ENCODE results near the gene TOP3A.

The TOP3A gene

DNA sequence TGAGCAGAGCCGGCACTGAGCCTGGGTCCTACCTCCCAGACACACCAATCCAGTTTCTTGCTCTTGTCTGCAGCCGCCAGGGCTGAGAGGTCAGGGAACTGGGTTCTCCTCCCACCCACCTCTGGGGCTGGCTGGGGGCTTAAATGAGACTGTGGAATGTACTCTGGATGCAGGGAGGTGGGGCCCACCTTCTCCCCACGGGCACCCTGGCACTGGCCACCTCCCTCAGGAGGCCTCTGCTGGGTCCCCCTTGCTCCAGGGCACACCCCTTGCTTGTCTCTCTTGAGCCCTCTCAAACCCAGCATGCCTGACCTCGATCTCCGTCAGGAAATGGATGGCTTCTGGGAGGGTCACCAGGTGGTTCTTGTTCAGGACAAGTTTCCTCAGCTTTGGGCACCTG lies 62.6 kb downstream of the TOP3A start:
- DNase-seq = no peak

DNA sequence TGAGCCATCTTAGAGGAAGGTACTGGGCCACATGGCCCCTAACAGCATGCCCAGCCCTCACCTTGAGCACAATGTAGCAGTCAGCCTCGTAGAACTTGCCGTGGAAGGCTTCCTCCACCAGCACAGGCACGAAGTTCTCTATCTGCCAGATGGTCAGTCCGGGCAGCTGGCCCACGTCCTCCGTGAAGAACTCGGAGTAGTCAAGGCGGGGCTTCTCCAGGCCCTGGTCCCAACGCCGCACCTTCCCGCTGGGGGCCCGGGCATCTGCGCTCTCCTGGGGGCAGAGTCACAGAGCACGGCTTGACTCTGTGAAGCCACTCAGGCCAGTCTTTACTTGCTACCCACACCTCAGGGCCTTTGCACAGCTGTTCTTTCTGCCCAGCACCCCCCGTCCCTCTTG lies 63.6 kb downstream of the TOP3A start:
- no peak for DNase-seq

DNA sequence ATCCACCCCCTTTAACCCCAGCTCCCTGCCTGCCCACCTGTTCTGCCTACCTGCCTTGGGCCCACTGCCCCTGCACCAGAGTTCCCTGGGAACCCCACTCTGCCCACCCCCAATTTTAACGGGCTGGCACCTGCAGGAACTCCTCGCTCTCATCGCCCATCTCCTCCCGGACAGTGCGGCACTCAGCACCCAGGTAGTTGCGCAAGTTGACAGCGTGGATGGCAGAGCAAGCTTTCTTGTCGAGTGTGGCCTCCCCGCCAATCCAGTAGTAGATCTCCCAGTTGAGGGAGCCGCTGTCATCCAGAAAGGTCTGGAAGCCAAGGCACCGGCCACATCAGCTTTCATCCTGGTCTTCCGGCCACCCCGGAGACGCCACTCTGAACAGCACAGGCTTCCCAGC lies 64.1 kb downstream of the TOP3A start:
- no peak for DNase-seq

DNA sequence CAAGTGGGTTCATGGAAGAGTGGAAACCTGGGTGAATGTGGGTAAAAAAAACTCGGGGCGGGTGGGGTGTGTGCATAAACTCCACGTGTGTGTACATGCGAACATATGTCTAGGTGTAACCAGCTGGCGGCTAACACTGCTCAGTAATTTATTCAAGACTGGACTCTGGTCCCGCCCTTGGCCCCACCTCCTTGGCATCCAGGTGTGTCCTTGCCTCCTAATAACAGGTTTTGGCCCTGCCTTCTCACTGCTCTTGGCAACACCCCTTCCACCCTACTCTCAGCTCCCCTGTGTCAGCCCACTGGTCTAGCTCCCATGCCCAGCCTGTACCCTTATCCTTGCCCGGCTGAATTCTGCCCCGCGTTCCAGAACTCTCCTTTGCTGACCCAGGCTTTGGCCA lies 64.5 kb downstream of the TOP3A start:
- no peak for DNase-seq

DNA sequence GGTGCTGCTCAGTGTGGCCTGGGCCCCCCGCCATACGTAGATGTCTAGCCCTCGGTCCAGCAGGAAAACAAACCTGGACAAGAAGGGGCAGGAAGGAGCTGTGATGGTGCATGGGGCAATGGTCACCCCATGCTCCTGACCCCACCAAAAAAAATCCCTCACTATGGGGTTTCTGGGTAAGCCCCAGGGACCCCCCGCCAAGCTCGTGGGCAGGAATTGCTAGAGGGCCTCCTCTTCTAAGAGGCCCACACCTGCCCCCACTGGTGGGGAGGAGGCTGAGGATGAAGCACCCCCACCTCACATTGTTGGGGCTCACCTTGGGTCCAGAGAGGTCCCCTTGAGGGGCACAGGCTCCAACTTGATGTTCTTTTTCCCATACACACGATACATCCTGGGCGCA lies 66.0 kb downstream of the TOP3A start:
- DNase-seq = no peak

DNA sequence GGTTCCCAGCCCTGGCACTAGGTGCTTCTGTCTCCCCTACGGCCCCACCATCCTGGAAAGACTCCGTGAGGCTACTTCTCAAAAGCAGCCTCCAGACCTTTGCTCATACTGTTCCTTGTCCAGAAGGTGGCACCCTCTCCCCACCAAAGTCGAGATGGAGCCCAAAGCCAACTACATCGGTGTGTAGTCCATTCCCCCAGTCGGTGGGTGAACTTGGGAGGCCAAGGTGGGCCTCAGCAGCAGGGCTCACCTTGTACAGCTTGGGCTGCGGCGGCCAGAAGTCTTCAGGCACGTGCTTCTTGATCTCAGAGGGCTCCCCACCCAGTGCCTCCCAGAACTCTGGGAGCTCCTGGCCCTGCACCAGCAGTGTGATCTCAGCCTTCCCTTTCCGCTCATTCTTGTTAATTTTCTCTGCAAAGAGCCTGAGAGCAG lies 66.5 kb downstream of the TOP3A start:
- peak; percentile 63 for DNase-seq

DNA sequence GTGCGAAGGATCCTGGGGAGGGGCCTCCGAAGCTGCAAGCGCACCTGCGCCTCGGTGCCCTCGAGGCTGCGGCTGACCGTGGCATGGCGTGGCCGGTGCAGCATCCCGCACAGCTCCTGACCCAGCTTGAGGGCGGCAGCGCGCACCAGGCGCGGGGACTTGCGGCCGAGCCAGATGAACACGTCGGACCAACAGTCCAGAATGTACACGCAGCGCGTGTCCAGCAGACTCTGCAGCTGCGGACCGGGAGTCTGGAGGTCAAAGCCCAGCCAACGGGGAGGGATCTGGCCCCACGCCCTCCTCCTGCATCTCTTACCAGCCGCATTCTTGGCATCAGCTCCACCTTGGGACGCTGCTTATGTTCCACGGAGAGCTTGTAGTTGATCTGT lies 67.2 kb downstream of the TOP3A start:
- no peak for DNase-seq

DNA sequence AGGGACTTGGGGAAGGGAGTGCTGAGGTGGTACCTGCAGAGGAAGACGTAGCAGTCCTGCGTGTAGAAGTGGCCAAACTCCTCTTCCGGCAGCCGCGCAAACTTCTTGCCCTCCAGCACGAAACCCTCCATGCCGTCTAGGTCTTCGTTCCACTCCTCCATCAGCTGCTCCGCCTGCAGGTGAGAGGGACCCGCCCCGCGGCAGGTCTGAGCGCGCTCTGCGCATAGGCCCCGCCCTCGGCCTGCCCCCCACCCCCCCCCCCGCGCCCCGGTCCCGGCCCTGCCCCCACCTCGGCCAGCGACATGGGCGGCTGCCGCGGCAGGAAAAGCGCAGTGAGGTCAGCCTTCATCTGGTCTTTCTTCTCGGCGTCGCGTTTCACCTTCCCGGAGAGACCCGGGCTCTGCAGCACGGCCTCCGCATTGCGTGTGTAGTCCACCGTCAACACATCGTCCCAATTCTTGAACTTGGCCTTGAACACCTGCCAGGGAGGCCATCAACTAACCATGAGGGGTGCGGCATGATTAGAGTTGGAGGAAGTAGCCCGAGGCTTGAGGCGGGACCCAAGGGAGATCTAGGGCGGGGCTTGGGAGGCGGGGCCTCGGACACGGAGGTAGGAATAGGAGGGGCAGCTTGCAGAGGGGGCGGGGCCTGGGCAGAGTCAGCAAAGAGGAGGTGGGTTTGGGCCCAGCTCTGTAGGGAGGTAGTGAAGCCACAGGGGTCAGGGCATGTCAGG lies 67.7 kb downstream of the TOP3A start:
- DNase-seq = peak; percentile 19

DNA sequence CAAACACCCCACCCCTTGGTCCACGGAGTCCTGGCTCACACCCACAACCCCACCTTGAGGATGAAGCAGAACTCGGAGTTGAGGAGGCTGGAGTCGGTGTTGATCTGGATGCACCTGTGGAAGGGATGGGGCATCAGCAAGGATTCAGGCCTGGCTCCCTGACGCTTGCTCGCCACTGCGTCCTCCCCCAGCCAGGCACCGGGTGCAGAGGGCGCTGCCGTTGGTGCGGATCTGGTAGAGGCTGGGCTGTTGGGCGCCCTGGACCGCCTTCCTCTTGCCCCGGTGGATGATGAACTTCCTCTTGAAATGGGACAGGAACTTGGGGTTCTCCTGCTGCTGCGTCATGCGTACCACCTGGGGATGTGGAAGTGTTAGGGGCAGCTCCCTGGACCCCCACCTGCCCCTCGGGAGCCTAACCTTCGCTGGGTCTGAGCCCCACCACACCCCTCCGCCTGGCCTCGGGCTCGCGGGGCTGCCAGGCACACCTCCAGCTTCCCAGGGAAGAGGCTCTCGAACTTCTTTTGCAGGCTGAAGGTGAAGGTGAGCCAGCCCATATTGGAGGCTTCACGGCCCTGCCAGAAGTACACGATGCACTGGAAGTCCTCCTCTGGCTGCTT lies 68.6 kb downstream of the TOP3A start:
- no peak for DNase-seq

DNA sequence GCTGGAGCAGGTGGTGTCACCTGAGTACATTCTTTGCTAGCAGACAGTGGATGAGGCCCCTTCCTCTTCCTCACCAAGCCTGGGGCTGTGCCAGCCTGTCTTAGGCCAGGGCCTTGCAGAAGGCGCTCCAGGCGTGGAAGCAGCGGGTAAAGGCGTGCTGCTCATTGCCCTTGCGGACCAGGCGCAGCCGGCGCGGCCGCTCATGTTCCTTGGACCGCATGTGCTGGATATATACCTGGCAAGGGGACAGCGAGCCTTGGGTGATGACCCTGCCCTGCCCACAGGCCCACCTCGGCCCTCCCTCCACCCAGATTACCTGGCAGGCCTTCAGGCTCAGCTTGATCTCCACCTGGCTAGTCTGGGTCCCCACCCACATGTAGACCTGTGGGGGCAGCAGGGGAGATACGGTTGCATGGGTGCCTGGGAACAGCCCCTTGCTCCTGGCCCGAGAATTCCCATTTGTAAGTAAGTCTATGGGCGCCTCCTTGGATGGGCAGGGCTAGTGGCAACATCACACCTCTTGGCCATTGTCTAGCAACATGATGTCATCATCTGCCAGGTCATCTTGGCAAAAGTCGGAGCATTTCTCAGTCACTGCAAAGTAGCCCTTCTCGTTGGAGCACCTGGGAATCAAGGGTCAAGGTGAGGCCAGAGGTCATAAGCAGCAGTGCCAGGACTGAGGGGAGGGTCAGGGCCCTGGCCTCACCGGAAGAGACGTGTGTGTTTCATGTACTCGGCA lies 69.6 kb downstream of the TOP3A start:
- no peak for DNase-seq

DNA sequence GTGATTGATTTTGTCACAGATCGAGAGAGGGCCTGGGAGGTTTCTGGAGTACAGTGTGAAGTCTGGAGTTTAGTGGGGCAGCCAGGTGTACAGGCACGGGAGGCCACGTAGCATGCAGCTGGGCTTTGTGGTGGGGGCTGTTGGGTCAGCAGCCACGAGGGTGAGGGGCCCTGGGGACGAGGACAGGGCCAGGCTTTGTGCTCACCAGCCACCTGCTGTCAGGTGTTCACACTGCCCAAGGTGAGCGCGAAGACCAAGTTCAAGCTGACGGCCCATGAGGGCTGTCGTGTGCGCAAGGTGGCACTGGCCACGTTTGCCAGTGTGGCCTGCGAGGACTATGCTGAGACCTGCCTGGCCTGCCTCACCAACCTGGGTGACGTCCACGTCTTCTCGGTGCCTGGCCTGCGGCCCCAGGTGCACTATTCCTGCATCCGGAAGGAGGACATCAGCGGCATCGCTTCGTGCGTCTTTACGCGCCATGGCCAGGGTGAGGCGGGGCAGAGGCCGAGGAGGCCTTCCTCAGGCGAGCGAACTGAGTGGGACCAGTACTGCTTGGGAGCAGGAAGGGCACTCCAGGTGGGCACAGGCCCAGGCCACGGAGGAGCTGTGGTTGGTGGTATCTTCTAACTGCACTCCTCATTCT lies 73.4 kb downstream of the TOP3A start:
- DNase-seq = no peak

DNA sequence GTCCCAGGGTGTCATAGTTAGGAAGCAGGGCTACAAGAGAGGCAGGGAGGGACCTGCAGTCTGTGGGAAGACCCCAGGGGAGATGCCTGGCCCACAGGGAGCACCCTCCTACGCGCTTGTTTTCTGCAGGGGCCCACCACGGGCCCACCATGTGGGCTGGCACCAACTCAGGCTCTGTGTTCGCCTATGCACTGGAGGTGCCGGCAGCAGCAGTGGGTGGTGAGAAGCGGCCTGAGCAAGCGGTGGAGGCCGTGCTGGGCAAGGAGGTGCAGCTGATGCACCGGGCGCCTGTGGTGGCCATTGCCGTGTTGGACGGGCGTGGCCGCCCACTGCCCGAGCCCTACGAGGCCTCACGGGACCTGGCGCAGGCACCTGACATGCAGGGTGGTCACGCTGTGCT lies 74.3 kb downstream of the TOP3A start:
- DNase-seq = no peak

DNA sequence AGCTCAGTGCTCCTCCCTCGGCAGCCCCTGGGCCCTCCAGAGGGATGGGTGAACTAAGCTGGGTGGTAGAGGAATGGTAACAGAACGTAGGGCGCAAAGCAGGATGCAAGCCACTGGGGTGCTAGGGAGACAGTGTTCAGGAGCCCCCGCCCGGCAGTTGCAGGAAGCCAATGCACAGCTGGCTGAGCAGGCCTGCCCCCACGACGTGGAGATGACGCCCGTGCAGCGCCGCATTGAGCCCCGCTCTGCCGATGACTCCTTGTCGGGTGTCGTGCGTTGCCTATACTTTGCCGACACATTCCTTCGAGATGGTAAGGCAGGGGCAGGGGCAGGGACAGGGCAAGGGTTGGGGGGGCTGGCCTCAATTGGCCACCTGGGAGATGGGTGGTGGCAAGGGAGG lies 76.5 kb downstream of the TOP3A start:
- DNase-seq = no peak

DNA sequence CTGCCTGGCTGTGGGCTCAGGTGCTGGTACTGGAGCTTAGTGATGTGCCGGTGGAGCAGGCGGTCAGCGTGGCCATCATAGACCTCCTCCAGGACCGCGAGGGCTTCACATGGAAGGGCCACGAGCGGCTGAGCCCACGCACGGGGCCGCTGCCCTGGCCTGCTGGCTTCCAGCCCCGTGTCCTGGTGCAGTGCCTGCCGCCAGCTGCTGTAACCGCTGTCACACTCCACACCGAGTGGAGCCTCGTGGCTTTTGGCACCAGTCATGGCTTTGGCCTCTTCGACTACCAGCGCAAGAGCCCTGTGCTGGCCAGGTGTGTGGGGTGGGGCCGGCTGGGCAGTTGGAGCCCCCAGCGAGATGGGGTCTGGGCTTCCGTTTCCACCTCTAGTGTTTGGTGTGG lies 77.3 kb downstream of the TOP3A start:
- DNase-seq = no peak

DNA sequence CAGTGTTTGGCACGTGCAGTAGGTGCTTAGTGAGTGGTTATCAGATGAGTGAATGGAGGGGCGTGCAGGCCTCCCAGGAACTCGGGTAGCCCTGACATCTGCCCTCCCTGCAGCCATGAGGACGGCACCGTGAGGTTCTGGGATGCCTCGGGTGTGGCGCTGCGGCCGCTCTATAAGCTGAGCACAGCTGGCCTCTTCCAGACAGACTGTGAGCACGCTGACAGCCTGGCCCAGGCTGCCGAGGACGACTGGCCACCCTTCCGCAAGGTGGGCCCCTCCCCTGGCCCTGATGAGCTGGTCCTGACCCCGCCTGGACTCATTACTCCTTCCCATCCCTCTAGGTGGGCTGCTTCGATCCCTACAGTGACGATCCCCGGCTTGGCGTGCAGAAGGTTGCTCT lies 78.3 kb downstream of the TOP3A start:
- no peak for DNase-seq

DNA sequence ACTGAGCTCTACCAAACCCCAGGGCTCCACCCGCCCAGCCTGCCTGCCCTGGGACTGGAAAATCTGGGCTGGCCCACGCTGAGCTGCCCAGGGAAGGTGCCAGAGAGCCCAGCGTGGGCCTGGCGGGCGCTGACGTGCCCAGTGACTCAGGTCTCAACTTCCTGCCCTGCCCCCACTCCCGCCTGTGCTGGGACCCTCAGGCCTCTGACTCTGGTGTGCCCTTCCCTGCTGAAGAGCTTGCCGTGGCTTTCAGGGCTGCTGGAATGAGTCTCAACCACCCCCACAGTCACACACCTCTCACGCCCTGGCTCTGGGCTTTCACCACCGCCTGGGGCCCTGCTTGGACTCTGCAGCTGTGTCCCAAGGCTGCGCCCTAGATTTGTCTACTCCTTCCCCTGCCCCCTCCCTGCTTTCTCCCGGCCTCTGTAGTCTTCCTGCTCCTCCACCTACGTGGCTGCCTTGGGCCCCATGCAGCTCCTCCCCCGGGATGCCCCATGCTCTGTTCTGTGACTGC lies 79.0 kb downstream of the TOP3A start:
- DNase-seq = no peak

DNA sequence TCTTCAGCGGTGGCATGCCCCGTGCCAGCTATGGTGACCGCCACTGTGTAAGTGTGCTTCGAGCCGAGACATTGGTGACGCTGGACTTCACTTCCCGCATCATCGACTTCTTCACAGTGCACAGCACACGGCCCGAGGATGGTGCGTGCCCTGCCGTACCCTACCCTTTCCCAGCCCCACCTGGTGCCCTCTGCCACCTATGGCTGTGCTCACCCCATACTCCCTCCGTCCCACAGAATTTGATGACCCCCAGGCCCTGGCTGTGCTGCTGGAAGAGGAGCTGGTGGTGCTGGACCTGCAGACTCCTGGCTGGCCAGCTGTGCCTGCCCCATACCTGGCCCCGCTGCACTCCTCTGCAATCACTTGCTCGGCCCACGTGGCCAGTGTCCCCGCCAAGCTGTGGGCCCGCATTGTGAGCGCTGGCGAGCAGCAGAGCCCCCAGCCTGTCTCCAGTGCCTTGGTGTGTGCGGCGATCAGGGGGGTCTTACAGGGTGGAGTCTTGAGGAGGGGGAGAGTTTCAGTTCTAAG lies 79.9 kb downstream of the TOP3A start:
- DNase-seq = no peak

DNA sequence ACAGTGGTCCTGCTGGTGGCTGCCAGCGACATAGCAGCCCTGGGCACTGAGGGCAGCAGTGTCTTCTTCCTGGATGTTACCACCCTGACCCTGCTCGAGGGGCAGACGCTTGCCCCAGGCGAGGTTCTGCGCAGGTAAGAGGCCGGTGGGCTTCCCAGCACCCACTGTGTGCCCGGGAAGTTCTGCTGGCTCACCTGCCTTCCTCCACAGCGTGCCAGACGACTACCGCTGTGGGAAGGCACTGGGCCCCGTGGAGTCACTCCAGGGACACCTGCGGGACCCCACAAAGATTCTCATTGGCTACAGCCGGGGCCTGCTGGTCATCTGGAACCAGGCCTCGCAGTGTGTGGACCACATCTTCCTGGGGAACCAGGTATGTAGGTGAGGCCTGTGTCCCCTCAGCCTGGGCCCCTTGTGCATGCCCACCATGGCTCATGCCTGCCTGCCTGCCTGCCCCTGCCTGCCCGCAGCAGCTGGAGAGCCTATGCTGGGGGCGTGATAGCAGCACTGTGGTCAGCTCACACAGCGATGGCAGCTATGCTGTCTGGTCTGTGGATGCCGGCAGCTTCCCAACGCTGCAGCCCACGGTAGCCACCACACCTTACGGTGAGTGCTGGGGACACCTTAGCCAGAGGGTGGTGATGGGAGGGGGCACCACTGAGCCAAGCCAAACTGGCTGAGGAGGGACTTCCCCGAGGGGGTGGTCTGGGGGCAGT lies 80.8 kb downstream of the TOP3A start:
- no peak for DNase-seq

DNA sequence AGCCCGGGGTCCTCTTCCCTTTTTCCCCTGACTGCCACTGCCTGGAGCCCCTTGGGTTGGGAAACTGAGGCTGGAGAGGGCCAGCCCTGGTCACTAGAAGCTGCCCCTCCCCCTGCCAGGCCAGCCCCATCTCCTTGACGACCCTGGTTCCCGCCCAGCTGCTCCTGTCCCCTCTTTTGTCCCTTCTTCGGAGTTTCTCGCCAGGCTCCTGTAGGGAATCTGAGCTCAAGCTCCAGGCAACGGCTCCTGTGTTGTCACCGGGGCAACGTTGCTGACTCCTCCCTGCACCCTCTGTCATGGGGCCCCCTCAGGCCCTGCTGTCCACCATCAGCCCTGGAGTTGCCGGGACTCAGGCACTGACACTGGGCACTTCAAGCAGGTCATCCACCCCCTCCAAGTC lies 83.6 kb downstream of the TOP3A start:
- DNase-seq = no peak

DNA sequence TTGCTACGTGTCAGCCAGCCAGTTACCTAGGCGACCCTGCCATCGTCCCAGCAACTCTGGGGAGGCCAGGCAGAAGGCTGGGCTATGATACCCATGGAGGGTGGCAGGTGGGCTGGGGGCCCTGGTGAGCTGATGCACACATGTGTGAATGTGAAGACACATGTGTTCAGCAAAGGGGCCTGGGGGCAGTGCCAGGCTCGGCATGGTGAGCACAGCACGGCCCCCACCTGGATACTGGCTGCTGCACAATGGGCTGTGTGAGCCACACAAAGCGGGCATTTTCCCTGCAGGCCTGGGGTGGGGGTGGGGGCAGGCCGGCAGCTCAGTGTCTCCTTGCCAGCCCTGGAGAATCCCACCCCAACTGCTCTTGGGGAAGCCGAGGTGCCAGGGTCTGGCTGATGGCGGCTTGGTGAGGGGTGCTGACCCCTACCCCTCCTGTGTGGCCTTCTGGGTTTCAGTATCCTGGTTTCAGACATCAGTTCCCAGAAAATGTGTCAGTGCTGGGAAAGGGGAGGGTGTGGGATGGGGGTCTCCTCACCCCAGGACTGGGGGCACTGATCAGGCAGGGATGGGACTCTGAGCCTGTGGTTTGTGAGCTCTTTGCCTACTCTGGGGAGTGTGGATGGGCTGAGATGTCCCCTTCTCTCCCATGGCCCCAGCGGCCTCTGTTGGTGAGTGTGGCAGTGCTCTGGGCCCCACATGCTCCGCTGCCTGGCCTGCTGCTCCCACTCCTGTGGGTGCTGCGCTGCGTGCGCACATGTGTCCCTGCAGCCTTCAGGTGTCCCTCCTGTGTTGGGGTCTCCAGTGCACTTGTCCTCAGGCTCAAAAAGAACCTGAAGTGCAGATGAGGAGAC lies 84.3 kb downstream of the TOP3A start:
- DNase-seq = no peak

DNA sequence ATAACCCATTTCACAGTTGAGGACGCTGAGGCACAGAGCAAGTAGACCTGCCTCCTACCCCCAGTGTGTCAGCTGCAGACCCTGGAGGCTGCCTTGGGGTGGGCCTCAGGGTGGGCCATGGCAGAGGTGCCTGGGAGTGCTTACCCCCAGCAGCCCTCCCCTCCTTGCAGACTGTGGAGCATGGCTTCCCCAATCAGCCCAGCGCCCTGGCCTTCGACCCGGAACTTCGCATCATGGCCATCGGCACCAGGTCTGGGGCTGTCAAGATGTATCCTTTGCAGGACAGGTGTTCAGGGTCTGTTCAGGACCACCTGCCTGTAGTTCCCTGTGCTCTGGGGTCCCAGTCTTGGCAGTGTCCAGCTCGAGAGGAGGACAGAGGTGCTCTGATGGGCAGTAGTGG lies 85.0 kb downstream of the TOP3A start:
- no peak for DNase-seq

DNA sequence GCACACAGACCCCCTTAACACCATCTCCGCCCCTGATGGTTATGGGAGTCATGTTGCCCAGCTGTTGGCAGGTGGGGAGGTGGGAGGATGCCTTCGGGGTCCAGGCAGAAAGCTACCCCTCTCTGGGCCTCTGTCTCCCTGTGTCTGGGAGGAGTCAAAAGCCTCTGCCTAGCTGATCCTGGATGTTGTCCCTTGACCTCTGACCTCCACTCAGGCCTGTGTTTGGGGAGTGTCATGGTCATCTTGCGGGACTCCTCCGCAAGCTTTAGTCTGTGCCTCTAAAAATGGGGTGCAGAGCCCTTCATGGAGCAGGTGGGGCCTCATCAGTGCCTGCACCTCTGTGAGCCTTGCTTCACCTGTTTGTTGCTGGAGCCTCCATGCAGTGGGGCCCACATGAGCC lies 85.5 kb downstream of the TOP3A start:
- no peak for DNase-seq
